Thyroid gland (tissue), 4 donors: ENCODE measurements around the gene EAF1. TPM values are rescaled to one million over a fixed set of nuclear protein-coding genes. Genes with fewer than 3 reads are reported as not detected.

ENCODE experiments used
- DNase-seq, 2 donors: peaks; one replicate each; pipeline ENCODE4 v3.0.0-alpha.2; 2019
- H3K27ac ChIP-seq, 3 donors: fragments of 200-600 bp; sonication (generic); 1 replicate in 2 of 3; 2 replicates in 1 of 3; pipeline ENCODE4 v1.5.1; 2016 to 2019; ENCODE audit warnings: mild to moderate bottlenecking in 1 of 3, moderate library complexity in 1 of 3
- H3K27me3 ChIP-seq: fragments of 200-600 bp; sonication (generic); one replicate; pipeline ENCODE4 v1.5.1; 2019
- H3K36me3 ChIP-seq, 2 donors: fragments of 200-600 bp; sonication (generic); one replicate each; pipeline ENCODE4 v1.5.1; 2016 to 2019
- H3K4me1 ChIP-seq, 2 donors: fragments of 200-600 bp; sonication (generic); one replicate each; pipeline ENCODE4 v1.5.1; 2017 to 2019
- H3K4me3 ChIP-seq, 3 donors: fragments of 200-600 bp; sonication (generic); replicated peaks in 1 of 3; 1 replicate in 2 of 3; 2 replicates in 1 of 3; pipeline ENCODE4 v1.5.1; 2016; ENCODE audit warnings: mild to moderate bottlenecking in 1 of 3
- H3K9me3 ChIP-seq: fragments of 200-600 bp; sonication (generic); one replicate; pipeline ENCODE4 v1.5.1; 2017
- CTCF ChIP-seq, 6 experiments: fragments of 200-600 bp in 3 of 6; fragments of 450-650 bp in 3 of 6; sonication (generic) in 3 of 6; IDR thresholded peaks; one replicate each; pipeline ENCODE4 v1.5.1; 2016 to 2019; ENCODE audit warnings: antibody characterized with exemption in 6 of 6, mild to moderate bottlenecking in 2 of 6, inconsistent platforms in 1 of 6, moderate library complexity in 1 of 6
- POLR2A ChIP-seq, 2 donors: fragments of 450-650 bp; IDR thresholded peaks; one replicate each; pipeline ENCODE4 v1.6.1; 2017; ENCODE audit warnings: antibody characterized with exemption in 2 of 2, mild to moderate bottlenecking in 2 of 2, moderate library complexity in 1 of 2
- WGBS, 2 donors: methylation state at CpG; one replicate each; pipeline ENCODE4 v1.1.5; 2017; 5-methylcytosine and 5-hydroxymethylcytosine counted together
- intact Hi-C: fragments of 100-400 bp; cut with DNase I; formaldehyde crosslinking; loops from one replicate; pipeline ENCODE4 v1.15.1; 2023
- total RNA-seq, 4 donors: library from RNA; depleted of rRNA; stranded (reverse); fragments of >200 nt; gene quantifications; one replicate each; pipeline ENCODE4 v1.2.3, GENCODE V29; 2016

The EAF1 gene
- total RNA-seq, 4 donors from 2014 or later, result 15.2 to 24.7 (median 22.3) TPM

- Histone ChIP-seq H3K4me3 (peak overlapping the region; percentile 71 to 98 (median 82)), H3K27me3 (no peaks in the 10 kb centered on the region), H3K36me3 (peaks cover 4 to 7% of the 10 kb centered on the region in 2 donors), H3K9me3 (no peaks in the 10 kb centered on the region), H3K4me1 (peaks cover 17 to 21% of the 10 kb centered on the region in 2 donors), H3K27ac (peak overlapping the region in 1 of 3 donors; percentile 62)
- intact Hi-C loops, result loop anchor here (5.0 kb wide), 1 partner anchor 129 kb away; no protein-coding TSS in a partner anchor
- WGBS, 2 donors, result 31 to 32% methylated on average over 9 of the region's 9 CpGs
- no peak for DNase-seq
- TF ChIP-seq CTCF (IDR thresholded peaks at IDR 0.05) (no peak), POLR2A (IDR thresholded peaks at IDR 0.05) (no peak)
Measured at GRCh38 chr3:15428539-15428938, 1.1 kb downstream of the EAF1 start.

GRCh38 chr3:15429080-15429479 lies 1.7 kb downstream of the EAF1 start:
- Histone ChIP-seq H3K27ac (no peak overlapping the region), H3K4me3 (peak overlapping the region in 1 of 3 donors; percentile 71), H3K4me1 (peaks cover 17 to 21% of the 10 kb centered on the region in 2 donors), H3K27me3 (no peaks in the 10 kb centered on the region), H3K9me3 (no peaks in the 10 kb centered on the region), H3K36me3 (peaks cover 7% of the 10 kb centered on the region in 2 donors)
- intact Hi-C loops, result loop anchor here (5.0 kb wide), 1 partner anchor 128 kb away; no protein-coding TSS in a partner anchor
- no peak for TF ChIP-seq CTCF (IDR thresholded peaks at IDR 0.05)
- TF ChIP-seq POLR2A (IDR thresholded peaks at IDR 0.05), result no peak
- WGBS, 2 donors, result 90 to 94% methylated on average over 6 of the region's 6 CpGs
- DNase-seq, result no peak

GRCh38 chr3:15430624-15431023 lies 3.2 kb downstream of the EAF1 start:
- WGBS, 2 donors, result 77 to 83% methylated on average over 1 of the region's 1 CpG
- Histone ChIP-seq H3K27me3 (no peaks in the 10 kb centered on the region), H3K4me1 (peaks cover 10 to 21% of the 10 kb centered on the region in 2 donors), H3K36me3 (peaks cover 21% of the 10 kb centered on the region in 2 donors), H3K9me3 (no peaks in the 10 kb centered on the region), H3K4me3 (no peak overlapping the region), H3K27ac (no peak overlapping the region)
- intact Hi-C loops, result no loop called here
- TF ChIP-seq POLR2A (IDR thresholded peaks at IDR 0.05), result no peak
- TF ChIP-seq CTCF (IDR thresholded peaks at IDR 0.05), result no peak
- DNase-seq, result no peak

GRCh38 chr3:15431256-15431837 lies 3.9 kb downstream of the EAF1 start:
- DNase-seq, result no peak
- Histone ChIP-seq H3K4me3 (no peak overlapping the region), H3K4me1 (peaks cover 3 to 19% of the 10 kb centered on the region in 2 donors), H3K36me3 (peaks cover 25 to 28% of the 10 kb centered on the region in 2 donors), H3K27ac (no peak overlapping the region), H3K9me3 (no peaks in the 10 kb centered on the region), H3K27me3 (no peaks in the 10 kb centered on the region)
- intact Hi-C loops, result no loop called here
- TF ChIP-seq CTCF (IDR thresholded peaks at IDR 0.05), result no peak
- no peak for TF ChIP-seq POLR2A (IDR thresholded peaks at IDR 0.05)
- WGBS, 2 donors, result 85 to 88% methylated on average over 3 of the region's 3 CpGs

- no peaks in the 10 kb centered on the region for H3K27me3 ChIP-seq
- H3K9me3 ChIP-seq, result no peaks in the 10 kb centered on the region
- H3K4me1 ChIP-seq, result peaks cover 0 to 9% of the 10 kb centered on the region in 2 donors
- WGBS, 2 donors, result 95 to 96% methylated on average over 1 of the region's 1 CpG
- H3K4me3 ChIP-seq, result no peak overlapping the region
- intact Hi-C loops, result no loop called here
- DNase-seq, result no peak
- TF ChIP-seq CTCF (IDR thresholded peaks at IDR 0.05) (no peak), POLR2A (IDR thresholded peaks at IDR 0.05) (no peak)
- H3K27ac ChIP-seq, result no peak overlapping the region
- H3K36me3 ChIP-seq, result peaks cover 38 to 46% of the 10 kb centered on the region in 2 donors
Measured at GRCh38 chr3:15433531-15433930, 6.1 kb downstream of the EAF1 start.
